Cardiac atrium fibroblast (primary cell): Measurements from ENCODE around the gene RBL2. TPM values are rescaled to one million over a fixed set of nuclear protein-coding genes. Genes with fewer than 3 reads are reported as not detected.

Source experiments
- total RNA-seq: library from RNA; depleted of rRNA; stranded (reverse); fragments of >200 nt; gene quantifications from 2 replicates; pipeline ENCODE4 v1.2.3, GENCODE V29; 2015

The RBL2 gene
- 24.9 and 38.3 TPM in 2 replicates for total RNA-seq

DNA sequence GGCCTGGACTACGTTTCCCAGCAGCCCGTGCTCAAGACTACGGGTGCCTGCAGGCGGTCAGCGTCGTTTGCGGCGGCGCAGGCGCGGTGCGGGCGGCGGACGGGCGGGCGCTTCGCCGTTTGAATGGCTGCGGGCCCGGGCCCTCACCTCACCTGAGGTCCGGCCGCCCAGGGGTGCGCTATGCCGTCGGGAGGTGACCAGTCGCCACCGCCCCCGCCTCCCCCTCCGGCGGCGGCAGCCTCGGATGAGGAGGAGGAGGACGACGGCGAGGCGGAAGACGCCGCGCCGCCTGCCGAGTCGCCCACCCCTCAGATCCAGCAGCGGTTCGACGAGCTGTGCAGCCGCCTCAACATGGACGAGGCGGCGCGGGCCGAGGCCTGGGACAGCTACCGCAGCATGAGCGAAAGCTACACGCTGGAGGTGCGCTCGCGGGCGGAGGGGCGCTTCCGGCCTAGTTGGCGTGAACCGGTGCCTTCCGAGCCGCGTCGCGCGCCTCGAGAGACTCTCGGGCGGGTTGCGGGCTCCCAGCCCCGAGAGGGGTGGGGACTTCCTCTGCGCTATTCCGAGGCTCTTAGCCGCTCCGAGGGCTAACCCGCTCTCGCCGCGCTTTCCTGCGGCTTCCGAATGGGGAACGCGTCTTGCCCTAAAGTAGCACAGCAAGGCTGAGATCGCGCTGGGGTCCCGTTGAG lies at the start of gene RBL2:
Gene RBL2, plus strand, starts transcription at position 95 of the 689 bp plus-strand sequence. Its CDS starts 86 bp downstream, at position 181.

GRCh38 chr16:53502331-53503269 lies 68.3 kb downstream of the RBL2 start, which contains the start of gene AKTIP:
TSS of gene AKTIP (minus strand) at chr16:53503209. CDS start at chr16:53500259, 2,950 bp downstream.

Other genes with a start within 250 kb of the RBL2 start
- gene AKTIP, start 68.7 kb downstream of the RBL2 start, total RNA-seq: 13.9 and 20.7 TPM in 2 replicates